Endothelial cell (in vitro differentiated cells): ENCODE data around the gene PGAM1. TPM values are rescaled to one million over a fixed set of nuclear protein-coding genes. Genes with fewer than 3 reads are reported as not detected.
A peak's percentile ranks its signal among the peaks of the same experiment; 100 is the strongest.
"Not testable (repeated sequence)": the region's sequence is repeated elsewhere in the genome, so short reads cannot be mapped to it uniquely, and the experiment has no call there.

Source experiments
- DNase-seq: peaks from one replicate; pipeline ENCODE4 v3.0.0; 2021; ENCODE audit warnings: low spot score
- H3K27ac Mint-ChIP-seq: one replicate; pipeline ENCODE4 v1.8.0; 2021; ENCODE audit warnings: mixed read lengths, inconsistent platforms; ENCODE audit not compliant: unreplicated experiment
- H3K27me3 Mint-ChIP-seq: one replicate; pipeline ENCODE4 v1.8.0; 2021; ENCODE audit warnings: mild to moderate bottlenecking, moderate library complexity, mixed read lengths, inconsistent platforms; ENCODE audit not compliant: unreplicated experiment
- H3K36me3 Mint-ChIP-seq: one replicate; pipeline ENCODE4 v1.8.0; 2021; ENCODE audit warnings: mild to moderate bottlenecking, low read depth, mixed read lengths, inconsistent platforms; ENCODE audit not compliant: unreplicated experiment
- H3K4me1 Mint-ChIP-seq: one replicate; pipeline ENCODE4 v1.8.0; 2021; ENCODE audit warnings: mild to moderate bottlenecking, mixed read lengths, inconsistent platforms; ENCODE audit not compliant: unreplicated experiment
- H3K4me3 Mint-ChIP-seq: one replicate; pipeline ENCODE4 v1.8.0; 2021; ENCODE audit warnings: mild to moderate bottlenecking, mixed read lengths, inconsistent platforms; ENCODE audit not compliant: unreplicated experiment
- H3K9me3 Mint-ChIP-seq: one replicate; pipeline ENCODE4 v1.8.0; 2021; ENCODE audit warnings: mixed read lengths, inconsistent platforms; ENCODE audit not compliant: unreplicated experiment
- total RNA-seq: library from RNA; stranded (reverse); fragmentation: NEBNext Ultra II Directional; extraction: Animal tissue kit (Norgen Biotek cat#: 25700); gene quantifications from one replicate; pipeline ENCODE4 v1.2.1, GENCODE V29; 2021; ENCODE audit not compliant: unreplicated experiment
- TF ChIP-seq, protein P1 (sequence below): fragments of 200-600 bp; sonication (generic); IDR thresholded peaks from one replicate; pipeline ENCODE4 v1.5.0; 2021; ENCODE audit warnings: antibody characterized with exemption; ENCODE audit not compliant: unreplicated experiment

The PGAM1 gene
- total RNA-seq, 1 donor from 2014 or later, result 291 TPM

DNA sequence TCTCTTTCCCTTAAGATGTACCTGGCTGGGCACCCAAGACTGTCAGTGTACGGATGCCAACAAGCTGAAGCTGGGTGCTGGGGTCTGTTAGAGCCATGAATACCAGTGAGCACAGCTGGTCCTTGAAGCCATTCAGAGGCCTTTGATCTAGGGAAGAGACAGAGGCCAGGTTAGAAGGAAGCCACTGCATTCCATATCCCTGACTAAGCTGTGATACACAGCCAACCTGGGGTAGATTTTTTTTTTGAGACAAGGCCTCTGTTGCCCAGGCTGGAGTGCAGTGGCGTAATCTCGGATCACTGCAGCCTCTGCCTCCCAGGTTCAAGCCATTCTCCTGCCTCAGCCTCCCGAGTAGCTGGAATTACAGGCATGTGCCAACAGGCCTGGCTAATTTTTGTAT lies 40.8 kb downstream of the PGAM1 start:
- Mint-ChIP-seq H3K27ac (peak overlapping the region; percentile 58), H3K9me3 (no peaks in the 10 kb centered on the region), H3K4me1 (peaks cover 24% of the 10 kb centered on the region), H3K27me3 (peaks cover 5% of the 10 kb centered on the region), H3K36me3 (peaks cover 46% of the 10 kb centered on the region), H3K4me3 (peak overlapping the region; percentile 73)
- DNase-seq, result no peak
- TF ChIP-seq, protein P1, sequence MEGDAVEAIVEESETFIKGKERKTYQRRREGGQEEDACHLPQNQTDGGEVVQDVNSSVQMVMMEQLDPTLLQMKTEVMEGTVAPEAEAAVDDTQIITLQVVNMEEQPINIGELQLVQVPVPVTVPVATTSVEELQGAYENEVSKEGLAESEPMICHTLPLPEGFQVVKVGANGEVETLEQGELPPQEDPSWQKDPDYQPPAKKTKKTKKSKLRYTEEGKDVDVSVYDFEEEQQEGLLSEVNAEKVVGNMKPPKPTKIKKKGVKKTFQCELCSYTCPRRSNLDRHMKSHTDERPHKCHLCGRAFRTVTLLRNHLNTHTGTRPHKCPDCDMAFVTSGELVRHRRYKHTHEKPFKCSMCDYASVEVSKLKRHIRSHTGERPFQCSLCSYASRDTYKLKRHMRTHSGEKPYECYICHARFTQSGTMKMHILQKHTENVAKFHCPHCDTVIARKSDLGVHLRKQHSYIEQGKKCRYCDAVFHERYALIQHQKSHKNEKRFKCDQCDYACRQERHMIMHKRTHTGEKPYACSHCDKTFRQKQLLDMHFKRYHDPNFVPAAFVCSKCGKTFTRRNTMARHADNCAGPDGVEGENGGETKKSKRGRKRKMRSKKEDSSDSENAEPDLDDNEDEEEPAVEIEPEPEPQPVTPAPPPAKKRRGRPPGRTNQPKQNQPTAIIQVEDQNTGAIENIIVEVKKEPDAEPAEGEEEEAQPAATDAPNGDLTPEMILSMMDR, result no peak

GRCh38 chr10:97468162-97468561 lies 42.2 kb downstream of the PGAM1 start:
- TF ChIP-seq, protein P1, result no peak
- peaks cover 42% of the 10 kb centered on the region for H3K36me3 Mint-ChIP-seq
- peaks cover 25% of the 10 kb centered on the region for H3K4me1 Mint-ChIP-seq
- no peak for DNase-seq
- peaks cover 5% of the 10 kb centered on the region for H3K27me3 Mint-ChIP-seq
- H3K27ac Mint-ChIP-seq, result no peak overlapping the region
- H3K9me3 Mint-ChIP-seq, result no peaks in the 10 kb centered on the region
- H3K4me3 Mint-ChIP-seq, result no peak overlapping the region

DNA sequence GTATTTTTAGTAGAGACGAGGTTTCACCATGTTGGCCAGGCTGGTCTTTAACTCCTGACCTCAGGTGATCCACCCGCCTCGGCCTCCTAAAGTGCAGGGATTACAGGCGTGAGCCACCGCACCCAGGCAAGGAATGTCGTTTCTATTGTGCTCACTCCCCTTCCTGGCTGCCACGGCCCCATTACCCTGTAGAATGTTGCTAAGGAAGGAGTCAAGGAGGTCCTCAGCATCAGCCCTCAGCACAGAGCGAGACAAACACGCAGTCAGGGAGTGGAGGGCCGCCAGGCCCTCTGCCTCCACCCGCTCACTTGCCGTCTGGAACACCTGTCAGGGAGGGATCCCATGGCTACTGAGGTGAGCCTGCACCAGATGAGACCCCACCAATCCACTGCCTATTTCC lies 42.8 kb downstream of the PGAM1 start:
- H3K4me1 Mint-ChIP-seq, result peaks cover 27% of the 10 kb centered on the region
- H3K27ac Mint-ChIP-seq, result peak overlapping the region; percentile 87

DNA sequence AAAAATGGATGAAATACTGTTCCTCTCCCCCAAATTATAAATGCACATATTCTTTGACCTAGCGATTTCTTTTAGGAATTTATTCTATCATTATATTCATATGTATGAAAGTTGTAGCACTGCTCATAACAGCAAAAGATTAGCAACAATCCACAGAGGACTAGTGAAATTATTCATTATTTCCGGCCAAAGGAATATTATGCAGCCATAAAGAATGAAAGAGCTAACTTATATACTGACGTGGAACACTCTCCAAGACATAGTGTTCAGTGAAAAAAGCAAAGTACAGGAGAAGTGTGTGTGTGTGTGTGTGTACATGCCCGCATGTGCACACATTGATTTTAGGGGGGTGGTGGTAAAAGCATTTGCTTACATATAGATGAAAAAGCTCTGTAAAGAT lies 48.9 kb downstream of the PGAM1 start:
- peaks cover 45% of the 10 kb centered on the region for H3K36me3 Mint-ChIP-seq
- TF ChIP-seq, protein P1, result no peak
- peaks cover 3% of the 10 kb centered on the region for H3K27me3 Mint-ChIP-seq
- H3K9me3 Mint-ChIP-seq, result no peaks in the 10 kb centered on the region
- no peak overlapping the region for H3K27ac Mint-ChIP-seq
- peaks cover 13% of the 10 kb centered on the region for H3K4me1 Mint-ChIP-seq
- DNase-seq, result no peak
- H3K4me3 Mint-ChIP-seq, result peak overlapping the region; percentile 68

More for the DNA sequence above, 42.8 kb downstream of the PGAM1 start:
- DNase-seq, H3K9me3 Mint-ChIP-seq, H3K27me3 Mint-ChIP-seq, H3K4me3 Mint-ChIP-seq: not testable (repeated sequence)
- H3K36me3 Mint-ChIP-seq, result peaks cover 45% of the 10 kb centered on the region

- peaks cover 1% of the 10 kb centered on the region for H3K27me3 Mint-ChIP-seq
- peaks cover 9% of the 10 kb centered on the region for H3K4me1 Mint-ChIP-seq
- DNase-seq, result no peak
- no peak overlapping the region for H3K27ac Mint-ChIP-seq
- H3K9me3 Mint-ChIP-seq, result no peaks in the 10 kb centered on the region
- peaks cover 48% of the 10 kb centered on the region for H3K36me3 Mint-ChIP-seq
- H3K4me3 Mint-ChIP-seq, result no peak overlapping the region
- TF ChIP-seq, protein P1, result no peak
Observed at GRCh38 chr10:97475936-97476594, 50.1 kb downstream of the PGAM1 start.

DNA sequence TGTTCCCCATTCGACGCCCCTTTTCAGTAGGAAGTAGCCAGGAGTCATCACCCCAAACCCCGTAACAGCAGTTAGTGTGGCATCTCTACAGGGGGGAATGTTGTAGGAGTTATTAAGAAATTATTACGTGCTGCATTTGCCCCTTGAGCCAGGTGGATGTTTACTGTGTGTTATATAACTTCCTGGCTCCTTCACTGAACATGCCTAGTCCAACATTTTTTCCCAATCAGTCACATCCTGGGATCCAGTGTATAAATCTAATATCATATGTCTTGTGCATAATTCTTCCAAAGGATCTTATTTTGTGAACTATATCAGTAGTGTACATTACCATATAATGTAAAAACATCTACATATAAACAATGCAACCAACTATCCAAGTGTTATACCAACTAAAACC lies 53.4 kb downstream of the PGAM1 start:
- not testable (repeated sequence) for H3K27me3 Mint-ChIP-seq, H3K4me3 Mint-ChIP-seq, H3K4me1 Mint-ChIP-seq, H3K27ac Mint-ChIP-seq, DNase-seq, H3K9me3 Mint-ChIP-seq
- H3K36me3 Mint-ChIP-seq, result peaks cover 43% of the 10 kb centered on the region
